Psoas muscle (tissue), 8 donors: ENCODE data around the gene FAM135A. TPM values are rescaled to one million over a fixed set of nuclear protein-coding genes. Genes with fewer than 3 reads are reported as not detected.

ENCODE experiments used
- ATAC-seq, 4 donors: fragments of 200-7000 bp; cut with Tn5 transposase; one replicate each; pipeline ENCODE4 v1.9.1; 2020; ENCODE audit warnings: moderate library complexity in 3 of 4, mild to moderate bottlenecking in 2 of 4
- DNase-seq, 2 donors: peaks; one replicate each; pipeline ENCODE4 v3.0.0-alpha.2; 2020
- H3K27ac ChIP-seq: fragments of 200-600 bp; one replicate; pipeline ENCODE4 v1.8.0; 2022
- H3K27me3 ChIP-seq, 3 donors: fragments of 200-600 bp in 1 of 3; one replicate each; pipeline versions ENCODE4 v1.6.1 to v1.8.0; 2013 to 2022; ENCODE audit warnings: low read length in 2 of 3, mild to moderate bottlenecking in 2 of 3, moderate library complexity in 1 of 3; ENCODE audit not compliant: insufficient read depth in 3 of 3
- H3K36me3 ChIP-seq, 2 donors: fragments of 200-600 bp in 1 of 2; one replicate each; pipeline versions ENCODE4 v1.6.1 to v1.8.0; 2013 to 2022; ENCODE audit warnings: low read depth in 1 of 2, mild to moderate bottlenecking in 1 of 2, moderate library complexity in 1 of 2; ENCODE audit not compliant: insufficient read depth in 1 of 2
- H3K4me1 ChIP-seq: fragments of 200-600 bp; one replicate; pipeline ENCODE4 v1.8.0; 2022
- H3K4me3 ChIP-seq: fragments of 200-600 bp; one replicate; pipeline ENCODE4 v1.8.0; 2022; ENCODE audit warnings: mild to moderate bottlenecking
- H3K9me3 ChIP-seq: fragments of 200-600 bp; one replicate; pipeline ENCODE4 v1.8.0; 2022
- CTCF ChIP-seq: fragments of 200-600 bp; IDR thresholded peaks from one replicate; pipeline ENCODE4 v1.8.0; 2022; ENCODE audit warnings: antibody characterized with exemption
- WGBS, 3 donors: extraction: QIAGEN DNeasy Blood & Tissue Kit; methylation state at CpG; one replicate each; pipeline versions ENCODE4 v1.1.6 to v1.1.7; 2013; 5-methylcytosine and 5-hydroxymethylcytosine counted together
- intact Hi-C, 2 donors: fragments of 100-400 bp; cut with DNase I; formaldehyde crosslinking; loops; one replicate each; pipeline versions ENCODE4 v1.11.0 to v1.14.2; 2022
- polyA plus RNA-seq, 3 donors: library from polyadenylated mRNA; stranded (reverse); fragments of 200-250 nt; gene quantifications; one replicate each; pipeline ENCODE4 v1.2.3, GENCODE V29; 2013
- total RNA-seq, 4 donors: library from RNA; stranded (reverse); fragmentation: NEBNext Ultra II Directional in 2 of 4; extraction: Animal tissue kit (Norgen Biotek cat#: 25700) in 2 of 4; gene quantifications; one replicate each; pipeline versions ENCODE4 v1.2.1 to v1.2.4, GENCODE V29; 2021 to 2023
- donor health status: healthy with polysubstance abuse.
- donor health status: DM: no; HTN: no; CAD: no; lungs with moderate emphysema.
- donor health status: Bipolar disorder and iron deficiency.
- donor health status: healthy.
- donor health status: DM: yes; HTN: yes; CAD: no.
- donor health status: DM: no; HTN: no; CAD: no.
- donor health status: DM: no; HTN: no; CAD: no.
- donor health status: DM: yes; HTN: yes; CAD: no.

Gene FAM135A
- total and polyA plus RNA-seq, 7 donors = 2.3 to 9.1 (median 4.3) TPM

- no peak for TF ChIP-seq CTCF
- ATAC-seq (no peak), DNase-seq (no peak)
- intact Hi-C loops = no loop called here
- H3K36me3 ChIP-seq = no peaks in the 10 kb centered on the region
- no peaks in the 10 kb centered on the region for H3K4me1 ChIP-seq
- H3K27ac ChIP-seq = no peak overlapping the region
- 28 to 31% (median 30%) methylated on average over 1 of the region's 1 CpG for WGBS, 3 donors
- peaks cover 0 to 6% (median 2%) of the 10 kb centered on the region in 3 donors for H3K27me3 ChIP-seq
- no peaks in the 10 kb centered on the region for H3K9me3 ChIP-seq
- H3K4me3 ChIP-seq = no peak overlapping the region
These were observed 23.2 kb upstream of the FAM135A start for GRCh38 chr6:70390067-70390466.

- H3K36me3 ChIP-seq = no peaks in the 10 kb centered on the region
- WGBS, 3 donors = 84 to 89% (median 85%) methylated on average over 3 of the region's 3 CpGs
- DNase-seq (no peak), ATAC-seq (no peak)
- H3K4me1 ChIP-seq = no peaks in the 10 kb centered on the region
- H3K9me3 ChIP-seq = no peaks in the 10 kb centered on the region
- H3K4me3 ChIP-seq = no peak overlapping the region
- no peak for TF ChIP-seq CTCF
- peaks cover 0 to 6% (median 2%) of the 10 kb centered on the region in 3 donors for H3K27me3 ChIP-seq
- intact Hi-C loops = no loop called here
- H3K27ac ChIP-seq = no peak overlapping the region
These were observed 21.8 kb upstream of the FAM135A start for GRCh38 chr6:70391492-70391891.

- 89 to 93% (median 92%) methylated on average over 20 of the region's 20 CpGs for WGBS, 3 donors
These were observed 18.6 kb upstream of the FAM135A start for GRCh38 chr6:70394518-70395300.

GRCh38 chr6:70395301-70395672, 18.0 kb upstream of the FAM135A start:
- Histone ChIP-seq H3K9me3 (no peaks in the 10 kb centered on the region), H3K4me3 (no peak overlapping the region), H3K27me3 (peaks cover 0 to 2% (median 2%) of the 10 kb centered on the region in 3 donors), H3K27ac (no peak overlapping the region), H3K36me3 (no peaks in the 10 kb centered on the region), H3K4me1 (no peaks in the 10 kb centered on the region)
- DNase-seq = no peak
- intact Hi-C loops = no loop called here
- ATAC-seq = no peak
- TF ChIP-seq CTCF = no peak

More at GRCh38 chr6:70394518-70395300, 18.6 kb upstream of the FAM135A start:
- TF ChIP-seq CTCF = no peak
- intact Hi-C loops = no loop called here
- H3K9me3 ChIP-seq = no peaks in the 10 kb centered on the region
- no peak for ATAC-seq
- H3K27me3 ChIP-seq = peaks cover 0 to 5% (median 2%) of the 10 kb centered on the region in 3 donors
- no peaks in the 10 kb centered on the region for H3K4me1 ChIP-seq
- no peaks in the 10 kb centered on the region for H3K36me3 ChIP-seq
- H3K27ac ChIP-seq = no peak overlapping the region
- no peak overlapping the region for H3K4me3 ChIP-seq
- no peak for DNase-seq

- 74 to 79% (median 79%) methylated on average over 1 of the region's 1 CpG for WGBS, 3 donors
These were observed 17.1 kb upstream of the FAM135A start for GRCh38 chr6:70396163-70396562.

More at GRCh38 chr6:70396163-70396562, 17.1 kb upstream of the FAM135A start:
- Histone ChIP-seq H3K4me3 (no peak overlapping the region), H3K27ac (no peak overlapping the region), H3K27me3 (peaks cover 0 to 2% (median 2%) of the 10 kb centered on the region in 3 donors), H3K9me3 (no peaks in the 10 kb centered on the region), H3K36me3 (no peaks in the 10 kb centered on the region), H3K4me1 (no peaks in the 10 kb centered on the region)
- TF ChIP-seq CTCF = no peak
- ATAC-seq = no peak
- DNase-seq = no peak
- intact Hi-C loops = no loop called here
